Left lung (tissue), 10 donors: Measurements from ENCODE around the gene DCP2. TPM values are rescaled to one million over a fixed set of nuclear protein-coding genes. Genes with fewer than 3 reads are reported as not detected.
A peak's percentile ranks its signal among the peaks of the same experiment; 100 is the strongest.

Source experiments
- ATAC-seq: fragments of 200-7000 bp; cut with Tn5 transposase; one replicate; pipeline ENCODE4 v1.9.1; 2020; ENCODE audit warnings: moderate library complexity
- DNase-seq, 4 donors: peaks; one replicate each; pipeline ENCODE4 v3.0.0-alpha.2; 2013 to 2020
- H3K27ac ChIP-seq, 2 donors: fragments of 200-600 bp; sonication (generic) in 1 of 2; one replicate each; pipeline versions ENCODE4 v1.5.0 to v1.8.0; 2020 to 2021
- H3K27me3 ChIP-seq, 2 donors: fragments of 200-600 bp; sonication (generic) in 1 of 2; one replicate each; pipeline versions ENCODE4 v1.5.0 to v1.8.0; 2020 to 2021
- H3K36me3 ChIP-seq, 2 donors: fragments of 200-600 bp; sonication (generic) in 1 of 2; one replicate each; pipeline versions ENCODE4 v1.5.0 to v1.8.0; 2020 to 2021
- H3K4me1 ChIP-seq, 2 donors: fragments of 200-600 bp; one replicate each; pipeline ENCODE4 v1.8.0; 2021
- H3K4me3 ChIP-seq, 2 donors: fragments of 200-600 bp; sonication (generic) in 1 of 2; one replicate each; pipeline versions ENCODE4 v1.5.0 to v1.8.0; 2020 to 2021; ENCODE audit warnings: mild to moderate bottlenecking in 1 of 2
- H3K9me3 ChIP-seq, 2 donors: fragments of 200-600 bp; sonication (generic) in 1 of 2; one replicate each; pipeline versions ENCODE4 v1.5.0 to v1.8.0; 2020 to 2021
- CTCF ChIP-seq, 2 donors: fragments of 200-600 bp; sonication (generic) in 1 of 2; IDR thresholded peaks; one replicate each; pipeline versions ENCODE4 v1.5.0 to v1.8.0; 2021; ENCODE audit warnings: antibody characterized with exemption in 2 of 2
- intact Hi-C, 2 donors: fragments of 100-400 bp; cut with DNase I; formaldehyde crosslinking; loops; one replicate each; pipeline versions ENCODE4 v1.11.2 to v1.14.2; 2022
- polyA plus RNA-seq, 6 donors: library from polyadenylated mRNA; unstranded; fragments of 120-200 nt; gene quantifications; one replicate each; pipeline ENCODE4 v1.2.1, GENCODE V29; 2013; ENCODE audit not compliant: insufficient read length in 6 of 6
- total RNA-seq, 2 donors: library from RNA; stranded (reverse); fragmentation: NEBNext Ultra II Directional; extraction: Animal tissue kit (Norgen Biotek cat#: 25700); gene quantifications; one replicate each; pipeline ENCODE4 v1.2.1, GENCODE V29; 2021
- donor health status: DM: no; HTN: yes; CAD: no.
- donor health status: DM: no; HTN: no; CAD: no.

DCP2 gene
- total and polyA plus RNA-seq, 8 donors: 30.1 to 72.4 (median 38.0) TPM

- ATAC-seq: peak; percentile 69
- H3K9me3 ChIP-seq: no peaks in the 10 kb centered on the region
- no peak overlapping the region for H3K4me3 ChIP-seq
- H3K27ac ChIP-seq: no peak overlapping the region
- TF ChIP-seq CTCF (IDR thresholded peaks at IDR 0.05): no peak
- no peaks in the 10 kb centered on the region for H3K4me1 ChIP-seq
- DNase-seq: no peak
- peaks cover 0 to 10% of the 10 kb centered on the region in 2 donors for H3K36me3 ChIP-seq
- intact Hi-C loops: no loop called here
- H3K27me3 ChIP-seq: no peaks in the 10 kb centered on the region
Observed at GRCh38 chr5:113034182-113034773, 57.7 kb downstream of the DCP2 start.

GRCh38 chr5:113035096-113035495 lies 58.5 kb downstream of the DCP2 start:
- no peak for TF ChIP-seq CTCF (IDR thresholded peaks at IDR 0.05)
- intact Hi-C loops: no loop called here
- Histone ChIP-seq H3K27ac (no peak overlapping the region), H3K4me3 (no peak overlapping the region), H3K27me3 (no peaks in the 10 kb centered on the region), H3K36me3 (peaks cover 0 to 7% of the 10 kb centered on the region in 2 donors), H3K4me1 (no peaks in the 10 kb centered on the region), H3K9me3 (no peaks in the 10 kb centered on the region)
- DNase-seq: no peak
- ATAC-seq: no peak

- no peaks in the 10 kb centered on the region for H3K9me3 ChIP-seq
- H3K4me3 ChIP-seq: no peak overlapping the region
- no peak for TF ChIP-seq CTCF (IDR thresholded peaks at IDR 0.05)
- no peak overlapping the region for H3K27ac ChIP-seq
- ATAC-seq (no peak), DNase-seq (no peak)
- intact Hi-C loops: no loop called here
- peaks cover 0 to 7% of the 10 kb centered on the region in 2 donors for H3K36me3 ChIP-seq
- H3K27me3 ChIP-seq: no peaks in the 10 kb centered on the region
- no peaks in the 10 kb centered on the region for H3K4me1 ChIP-seq
Observed at GRCh38 chr5:113036321-113036720, 59.7 kb downstream of the DCP2 start.

GRCh38 chr5:113036826-113037225 lies 60.2 kb downstream of the DCP2 start:
- intact Hi-C loops: no loop called here
- Histone ChIP-seq H3K27ac (no peak overlapping the region), H3K4me1 (no peaks in the 10 kb centered on the region), H3K27me3 (no peaks in the 10 kb centered on the region), H3K36me3 (peaks cover 0 to 7% of the 10 kb centered on the region in 2 donors), H3K4me3 (no peak overlapping the region), H3K9me3 (no peaks in the 10 kb centered on the region)
- no peak for TF ChIP-seq CTCF (IDR thresholded peaks at IDR 0.05)
- ATAC-seq (no peak), DNase-seq (no peak)

GRCh38 chr5:113038136-113038535 lies 61.5 kb downstream of the DCP2 start:
- H3K27me3 ChIP-seq: no peaks in the 10 kb centered on the region
- intact Hi-C loops: no loop called here
- no peak overlapping the region for H3K27ac ChIP-seq
- peaks cover 0 to 7% of the 10 kb centered on the region in 2 donors for H3K36me3 ChIP-seq
- H3K4me1 ChIP-seq: no peaks in the 10 kb centered on the region
- no peaks in the 10 kb centered on the region for H3K9me3 ChIP-seq
- DNase-seq: no peak
- TF ChIP-seq CTCF (IDR thresholded peaks at IDR 0.05): no peak
- no peak overlapping the region for H3K4me3 ChIP-seq
- no peak for ATAC-seq
